Left forelimb (tissue), 1 donor: ENCODE measurements around the gene CKMT1A.
"Not testable (repeated sequence)": the region's sequence is repeated elsewhere in the genome, so short reads cannot be mapped to it uniquely, and the experiment has no call there.

ENCODE experiments used
- DNase-seq: peaks from one replicate; pipeline ENCODE4 v3.0.0-alpha.2; 2018; ENCODE audit warnings: low spot score

The CKMT1A gene

GRCh38 chr15:43693148-43694022 lies at the start of gene CKMT1A:
Gene CKMT1A (plus strand): TSS chr15:43693859. CDS start chr15:43694051, 192 bp downstream.
- DNase-seq: not testable (repeated sequence)

DNA sequence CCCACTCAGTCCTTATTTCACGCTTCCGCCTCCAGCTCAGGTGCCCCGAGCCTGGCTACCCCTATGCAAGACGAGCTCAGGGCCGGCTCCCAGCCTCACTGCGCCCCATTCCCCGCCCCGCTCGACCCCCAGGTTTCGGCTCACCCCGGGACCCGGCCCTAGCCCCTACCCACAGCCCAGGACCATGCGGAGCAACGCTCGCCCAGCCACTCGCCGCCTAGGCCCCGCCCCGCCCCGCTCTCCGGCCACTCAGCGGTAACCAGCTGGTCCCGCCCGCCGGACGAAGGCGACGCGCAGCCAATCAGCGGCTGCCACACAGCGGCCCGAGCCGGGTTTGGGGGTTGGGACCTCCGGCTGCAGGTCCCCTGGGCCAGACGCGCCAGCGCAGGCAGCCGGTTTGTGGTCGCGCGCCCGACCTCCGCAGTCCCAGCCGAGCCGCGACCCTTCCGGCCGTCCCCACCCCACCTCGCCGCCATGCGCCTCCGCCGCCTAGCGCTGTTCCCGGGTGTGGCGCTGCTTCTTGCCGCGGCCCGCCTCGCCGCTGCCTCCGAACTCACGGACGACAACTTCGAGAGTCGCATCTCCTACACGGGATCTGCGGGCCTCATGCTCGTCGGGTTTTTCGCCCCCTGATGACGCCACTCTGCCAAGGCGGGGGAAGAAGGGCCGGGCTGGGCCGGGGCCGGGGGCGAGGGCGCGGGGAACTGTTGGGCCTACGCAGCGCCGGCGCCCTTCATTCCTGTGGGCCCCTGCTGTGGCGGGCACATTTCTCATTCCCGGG lies 44.8 kb upstream of the CKMT1A start, which contains the start of gene CATSPER2:
TSS of gene CATSPER2 (minus strand) at position 196 of the 781 bp plus-strand sequence. CDS start 783 bp downstream, outside the sequence.
- DNase-seq: no peak

DNA sequence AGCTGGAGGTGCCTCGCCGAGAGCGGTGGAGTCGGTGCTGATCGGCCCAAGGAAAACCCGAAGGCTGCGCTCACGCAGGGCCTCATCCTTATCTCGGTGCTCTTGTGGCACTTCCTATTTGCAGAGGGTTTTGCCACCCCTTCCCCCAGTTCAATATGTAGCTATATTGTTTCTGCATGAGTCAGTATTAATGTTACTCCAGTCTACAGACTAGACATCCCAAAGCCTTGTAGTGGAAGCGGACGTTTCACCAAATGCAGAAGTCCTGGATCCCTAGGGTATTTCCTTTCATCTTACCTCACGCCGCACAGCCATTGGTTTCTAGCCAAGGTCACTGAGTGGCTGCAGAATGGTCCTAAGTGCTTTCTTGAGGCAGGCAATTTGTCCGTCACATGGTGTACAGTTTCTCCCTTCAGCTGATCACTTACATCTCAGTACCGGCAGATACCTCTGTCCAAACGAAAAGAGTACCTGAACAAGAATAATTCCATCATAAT lies 44.2 kb upstream of the CKMT1A start:
- DNase-seq: not testable (repeated sequence)

DNA sequence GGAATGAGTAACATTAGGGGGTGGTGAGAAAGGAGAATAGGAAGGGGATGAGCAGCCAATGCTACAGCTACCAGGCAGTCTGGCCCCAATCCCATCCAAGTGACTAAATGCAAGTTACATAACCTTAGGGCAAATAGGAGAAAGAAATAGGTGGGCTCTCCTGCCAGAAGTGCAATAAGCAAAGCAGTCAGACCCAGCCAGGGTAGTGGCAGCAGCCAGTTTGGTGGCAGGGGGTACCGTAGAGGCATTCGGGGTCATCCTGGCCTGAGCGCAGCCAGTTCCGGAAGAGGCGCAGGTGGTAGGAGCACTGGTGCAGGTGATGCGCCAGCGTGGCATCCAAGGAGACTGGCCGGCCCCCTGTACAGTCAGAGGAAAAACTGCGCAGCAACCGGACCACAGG lies 33.9 kb upstream of the CKMT1A start:
- DNase-seq: not testable (repeated sequence)

- not testable (repeated sequence) for DNase-seq
Measured at GRCh38 chr15:43662293-43662692, 31.4 kb upstream of the CKMT1A start.

DNA sequence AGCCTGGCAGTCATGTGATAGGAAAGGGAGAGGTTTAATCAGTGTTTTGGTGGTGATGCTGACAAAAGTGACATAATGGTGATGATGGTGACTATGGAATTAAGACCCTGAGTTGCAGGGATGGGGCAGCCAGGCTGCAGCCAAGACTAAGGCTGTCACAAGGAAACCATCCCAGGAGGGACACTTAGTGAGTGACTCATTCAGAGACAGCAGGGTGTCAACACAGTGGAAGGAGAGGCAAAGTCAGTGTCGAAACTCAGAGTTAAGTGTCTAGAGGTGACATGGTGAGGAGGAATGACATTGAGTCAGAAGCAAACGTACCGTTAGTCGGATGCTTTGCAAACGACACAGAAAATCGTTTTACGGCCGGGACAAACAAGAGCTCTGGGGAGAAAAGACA lies 30.3 kb upstream of the CKMT1A start:
- DNase-seq: not testable (repeated sequence)

- not testable (repeated sequence) for DNase-seq
Measured at GRCh38 chr15:43666177-43666576, 27.5 kb upstream of the CKMT1A start.

DNA sequence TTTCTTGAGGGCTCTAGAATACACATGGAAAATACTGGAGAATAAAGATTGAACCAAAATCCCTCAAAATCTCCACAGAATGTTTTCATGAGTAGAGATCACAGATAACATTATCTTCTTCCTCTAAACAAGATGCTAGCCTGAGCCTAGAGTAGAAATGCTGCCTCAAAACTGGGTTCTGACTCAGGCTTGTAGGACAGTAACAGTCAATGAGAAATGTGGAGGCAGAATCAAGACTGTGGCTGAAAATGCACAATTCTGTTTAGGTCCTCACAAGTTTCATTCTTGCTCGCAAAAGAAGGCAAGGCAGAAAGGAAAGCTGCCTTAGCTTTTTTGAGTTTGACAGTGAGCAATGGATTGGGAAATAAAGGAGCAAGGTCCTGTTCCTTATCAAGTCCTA lies 19.5 kb upstream of the CKMT1A start:
- not testable (repeated sequence) for DNase-seq

DNA sequence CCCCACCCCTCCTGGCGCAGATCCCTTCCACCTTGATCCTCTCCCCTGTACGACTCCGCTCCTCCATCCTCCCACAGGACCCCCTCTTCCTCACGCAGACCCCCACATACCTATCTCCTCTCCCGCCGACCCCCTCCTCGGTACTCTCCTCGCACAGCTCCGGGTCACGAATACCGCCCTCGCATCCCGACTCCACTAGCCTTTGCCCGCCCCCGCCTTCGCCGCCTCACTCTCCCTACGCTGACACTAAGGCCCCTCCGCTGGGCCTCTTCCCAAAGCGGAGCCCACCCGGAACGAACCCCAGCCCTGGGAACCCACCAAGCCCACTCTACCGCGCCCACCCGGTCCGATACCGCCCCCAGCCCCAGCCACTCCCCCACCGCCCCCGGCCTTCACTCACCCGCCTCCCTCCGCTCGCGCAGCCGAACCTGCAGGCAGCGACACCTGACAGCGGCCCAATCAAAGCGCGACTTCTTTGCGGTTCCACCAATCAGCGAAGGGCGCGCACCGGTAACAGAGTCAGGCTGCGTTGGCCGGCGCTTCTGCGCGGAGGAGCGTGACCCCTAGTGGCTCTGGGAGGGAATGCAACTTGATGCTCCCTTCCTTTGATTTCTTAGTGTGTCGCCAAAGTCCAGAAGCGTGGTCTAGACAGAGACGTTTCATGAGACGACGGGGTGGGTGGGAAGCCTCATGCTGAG lies 3.9 kb upstream of the CKMT1A start:
- DNase-seq: not testable (repeated sequence)

DNA sequence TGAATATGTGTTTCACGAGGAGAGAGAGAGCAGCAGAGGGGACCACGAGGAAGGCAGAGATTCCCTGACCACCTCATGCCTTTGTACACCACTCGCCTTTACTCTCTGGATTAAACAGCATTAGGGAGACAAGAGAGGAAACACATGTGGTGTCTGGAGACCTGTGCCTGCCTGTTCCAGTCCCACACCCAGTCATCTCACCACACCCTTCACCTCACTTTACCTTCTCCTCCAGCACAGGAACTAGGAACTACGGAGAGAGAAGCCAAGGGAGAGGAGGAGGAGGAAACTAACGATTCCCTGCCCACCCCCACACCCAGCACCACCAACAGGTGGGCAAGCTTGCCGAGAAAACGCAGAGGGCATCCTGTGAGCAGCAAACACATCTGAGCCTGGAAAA lies 980 bp upstream of the CKMT1A start:
- not testable (repeated sequence) for DNase-seq

- DNase-seq: no peak
Measured at GRCh38 chr15:43702174-43702573, 8.5 kb downstream of the CKMT1A start.

- DNase-seq: no peak
Measured at GRCh38 chr15:43702701-43703424, 9.2 kb downstream of the CKMT1A start.

GRCh38 chr15:43710431-43711131 lies 16.9 kb downstream of the CKMT1A start:
- DNase-seq: not testable (repeated sequence)

DNA sequence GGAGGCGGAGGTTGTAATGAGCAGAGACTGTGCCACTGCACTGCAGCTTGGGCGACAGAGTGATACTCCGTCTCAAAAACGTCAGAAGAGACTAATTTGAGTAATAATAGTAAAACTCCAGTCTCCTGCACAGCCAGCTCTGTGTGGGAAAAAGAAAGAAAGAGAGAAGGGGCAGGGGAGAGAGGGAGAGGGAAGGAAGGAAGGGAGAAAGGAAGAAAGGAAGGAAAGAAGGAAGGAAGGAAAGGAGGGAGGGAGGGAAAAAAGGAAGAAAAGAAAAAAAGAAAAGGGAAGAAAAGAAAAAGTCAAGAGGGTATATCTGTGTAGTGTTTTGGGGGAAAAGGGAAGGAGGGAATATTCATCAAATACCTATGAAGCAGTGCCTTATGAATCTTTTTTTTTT lies 29.5 kb downstream of the CKMT1A start:
- no peak for DNase-seq

DNA sequence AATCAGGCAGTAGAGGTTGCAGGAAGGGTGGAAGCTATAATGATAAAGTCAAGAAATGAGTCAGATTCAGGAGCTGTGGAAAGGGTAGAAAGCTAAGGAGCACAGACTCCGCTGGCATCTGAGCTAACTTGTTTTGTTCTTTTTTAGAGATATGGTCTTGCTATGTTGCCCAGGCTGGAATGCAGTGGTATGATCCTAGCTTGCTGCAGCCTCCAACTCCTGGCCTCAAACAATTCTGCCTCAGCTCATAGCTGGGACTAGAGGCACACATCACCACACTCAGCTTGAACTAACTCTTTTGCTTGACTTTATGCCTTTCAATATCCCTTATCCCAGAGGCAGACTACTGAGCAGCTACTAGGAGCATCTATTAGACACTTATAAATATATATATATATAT lies 32.6 kb downstream of the CKMT1A start:
- DNase-seq: not testable (repeated sequence)

- DNase-seq: not testable (repeated sequence)
Measured at GRCh38 chr15:43728053-43728725, 34.5 kb downstream of the CKMT1A start.

- no peak for DNase-seq
Measured at GRCh38 chr15:43735416-43735815, 41.8 kb downstream of the CKMT1A start.

- peak; percentile 96 for DNase-seq
Measured at GRCh38 chr15:43746245-43746902, 52.7 kb downstream of the CKMT1A start, which contains the start of gene PDIA3. Gene PDIA3 (plus strand): TSS chr15:43746438. CDS start chr15:43746540, 102 bp downstream.

DNA sequence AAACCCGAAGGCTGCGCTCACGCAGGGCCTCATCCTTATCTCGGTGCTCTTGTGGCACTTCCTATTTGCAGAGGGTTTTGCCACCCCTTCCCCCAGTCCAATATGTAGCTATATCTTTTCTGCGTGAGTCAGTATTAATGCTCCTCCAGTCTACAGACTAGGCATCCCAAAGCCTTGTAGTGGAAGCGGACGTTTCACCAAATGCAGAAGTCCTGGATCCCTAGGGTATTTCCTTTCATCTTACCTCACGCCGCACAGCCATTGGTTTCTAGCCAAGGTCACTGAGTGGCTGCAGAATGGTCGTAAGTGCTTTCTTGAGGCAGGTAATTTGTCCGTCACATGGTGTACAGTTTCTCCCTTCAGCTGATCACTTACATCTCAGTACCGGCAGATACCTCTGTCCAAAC lies 53.2 kb downstream of the CKMT1A start:
- not testable (repeated sequence) for DNase-seq
